K562 (cell line): ENCODE results near the gene APBB2. TPM values are rescaled to one million over a fixed set of nuclear protein-coding genes. Genes with fewer than 3 reads are reported as not detected.

Experiments used
- ATAC-seq: fragments of 200-7000 bp; cut with Tn5 transposase; 3 replicates; pipeline ENCODE4 v1.9.1; 2020; ENCODE audit warnings: moderate library complexity
- BruUV-seq: library from RNA; stranded (reverse); fragments of 400-500 nt; replicated peaks from 2 replicates; lab custom pipeline; 2021; lab: Mats Ljungman, UMichigan
- CTCF ChIA-PET: fragments of 300-600 bp; formaldehyde crosslinking; extraction: SDS; loops from one replicate; lab custom pipeline; 2021; ENCODE audit warnings: low intra/inter-chr PET ratio; lab: Yijun Ruan, JAX
- POLR2A ChIA-PET: fragments of 300-600, 350-650 bp; sonication (Branson Sonifier 250); formaldehyde crosslinking; extraction: SDS; loops from one replicate; lab custom pipeline; 2021; ENCODE audit warnings: antibody characterized with exemption, inconsistent platforms; lab: Yijun Ruan, JAX
- DNase-seq, 4 experiments: peaks; one replicate each; pipeline versions ENCODE4 v3.0.0 to v3.0.0-alpha.2; 2011 to 2018; ENCODE audit warnings: low spot score in 3 of 4, mixed read lengths in 3 of 4; ENCODE audit errors: extremely low read depth in 1 of 4
- FAIRE-seq: peaks from 2 replicates; lab custom pipeline; 2011; peaks lifted over from hg19 to GRCh38; lab: Jason Lieb, UNC
- H2AFZ ChIP-seq: 2 replicates; pipeline ENCODE4 v1.6.0; 2011; ENCODE audit warnings: low read depth, low read length, control low read depth, inconsistent platforms
- H3K27ac ChIP-seq: fragments of 200-600 bp; 3 replicates; pipeline ENCODE4 v1.8.0; 2011; ENCODE audit warnings: low read depth, mild to moderate bottlenecking, control low read depth, inconsistent platforms, low read length, moderate library complexity, mixed read lengths; ENCODE audit errors: extremely low read depth
- H3K27me3 ChIP-seq, 2 experiments: fragments of 300-600 bp in 1 of 2; 2 replicates in 1 of 2; 3 replicates in 1 of 2; pipeline versions ENCODE4 v1.6.0 to v1.8.0; 2011; ENCODE audit warnings: inconsistent platforms in 2 of 2, low read length in 2 of 2, mild to moderate bottlenecking in 1 of 2, mixed read lengths in 1 of 2, moderate library complexity in 1 of 2; ENCODE audit not compliant: control insufficient read depth in 2 of 2, insufficient read depth in 2 of 2
- H3K36me3 ChIP-seq: fragments of 300-600 bp; 3 replicates; pipeline ENCODE4 v1.8.0; 2011; ENCODE audit warnings: mild to moderate bottlenecking, low read length, inconsistent platforms; ENCODE audit not compliant: control insufficient read depth, insufficient read depth
- H3K4me1 ChIP-seq, 2 experiments: fragments of 200-600 bp in 1 of 2; replicated peaks in 1 of 2; 2 replicates in 1 of 2; 3 replicates in 1 of 2; pipeline versions ENCODE4 v1.5.1 to v1.8.0; 2011; ENCODE audit warnings: inconsistent platforms in 2 of 2, low read length in 2 of 2, mild to moderate bottlenecking in 1 of 2, mixed read lengths in 1 of 2, moderate library complexity in 1 of 2; ENCODE audit not compliant: control insufficient read depth in 2 of 2, insufficient read depth in 2 of 2
- H3K4me2 ChIP-seq: 2 replicates; pipeline ENCODE4 v1.6.1; 2011; ENCODE audit warnings: low read length, control low read depth, inconsistent platforms, mixed read lengths; ENCODE audit not compliant: insufficient read depth
- H3K4me3 ChIP-seq: fragments of 200-600 bp; sonication (generic), shearing (Covaris generic); 2 replicates; pipeline ENCODE4 v1.5.1; 2016; ENCODE audit warnings: control low read depth, inconsistent platforms
- H3K79me2 ChIP-seq: fragments of 200-600 bp; 3 replicates; pipeline ENCODE4 v1.8.0; 2011; ENCODE audit warnings: low read length, inconsistent platforms; ENCODE audit not compliant: control insufficient read depth, insufficient read depth
- H3K9ac ChIP-seq, 2 experiments: 2 replicates each; pipeline versions ENCODE4 v1.6.0 to v1.6.1; 2011; ENCODE audit warnings: low read depth in 2 of 2, low read length in 2 of 2, control low read depth in 1 of 2, inconsistent platforms in 1 of 2, mild to moderate bottlenecking in 1 of 2, mixed read lengths in 1 of 2; ENCODE audit not compliant: insufficient read depth in 1 of 2
- H3K9me1 ChIP-seq: one replicate; pipeline ENCODE4 v1.6.0; 2011; ENCODE audit warnings: inconsistent platforms, mild to moderate bottlenecking, low read length, moderate library complexity; ENCODE audit not compliant: control insufficient read depth, insufficient read depth
- H3K9me3 ChIP-seq: replicated peaks from 2 replicates; pipeline ENCODE4 v1.5.1; 2011; ENCODE audit warnings: low read depth, low read length, inconsistent platforms; ENCODE audit not compliant: control insufficient read depth, insufficient read depth
- H4K20me1 ChIP-seq: replicated peaks from 2 replicates; pipeline ENCODE4 v1.6.1; 2011; ENCODE audit warnings: low read length, inconsistent platforms, mixed read lengths; ENCODE audit not compliant: control insufficient read depth, insufficient read depth
- FOXP1 ChIP-seq: sonication (generic); formaldehyde crosslinking; IDR thresholded peaks from 2 replicates; pipeline ENCODE4 v1.8.0; 2022; ENCODE audit warnings: mild to moderate bottlenecking, missing genetic modification reagents
- MTA3 ChIP-seq: fragments of 450-650 bp; formaldehyde crosslinking; IDR thresholded peaks from 2 replicates; pipeline ENCODE4 v1.6.1; 2017; ENCODE audit warnings: mild to moderate bottlenecking, borderline replicate concordance
- RAD51 ChIP-seq: fragments of 450-650 bp; IDR thresholded peaks from 2 replicates; pipeline ENCODE4 v1.7.1; 2016; ENCODE audit warnings: low read depth, mild to moderate bottlenecking, borderline replicate concordance
- XRCC4 ChIP-seq: IDR thresholded peaks from one replicate; pipeline ENCODE4 v1.6.1; 2011; ENCODE audit not compliant: insufficient read depth, insufficient read length; ENCODE audit errors: extremely low read depth
- WGBS: fragments of 100-300 bp; shearing (Covaris generic); methylation state at CpG from one replicate; pipeline ENCODE4 v1.1.6; 2016; ENCODE audit warnings: low coverage, mixed read lengths; ENCODE audit not compliant: insufficient coverage; ENCODE audit errors: missing lambda C conversion rate; 5-methylcytosine and 5-hydroxymethylcytosine counted together
- in situ Hi-C: fragments of 300-500 bp; cut with MboI; formaldehyde crosslinking; loops from 4 replicates; pipeline ENCODE4 v1.15.0; 2018; ENCODE audit warnings: inconsistent platforms, mixed read lengths
- intact Hi-C: fragments of 100-400 bp; cut with micrococcal nuclease; formaldehyde crosslinking; loops from 2 replicates; pipeline ENCODE4 v1.14.2; 2022
- polyA plus RNA-seq, 8 experiments: library from polyadenylated mRNA; depleted of rRNA in 4 of 8; stranded (reverse) in 5 of 8; unstranded in 3 of 8; fragments of >200 nt; fragmentation: Nextera tagmentation in 2 of 8; fragmentation: Illumina TruSeq in 1 of 8; extraction: Ambion mirVana in 2 of 8; extraction: Trizol in 1 of 8; gene quantifications; 2 replicates each; pipeline versions ENCODE4 v1.2.1 to v1.2.3, GENCODE V29; 2011 to 2014; ENCODE audit warnings: inconsistent platforms in 1 of 8, missing spikeins in 1 of 8
- total RNA-seq, 7 experiments: library from RNA; depleted of rRNA in 6 of 7; stranded (reverse); fragments of >200 nt in 6 of 7; fragmentation: Illumina TruSeq in 2 of 7; extraction: Trizol in 2 of 7; gene quantifications; 2 replicates each; pipeline versions ENCODE4 v1.2.1 to v1.2.3, GENCODE V29; 2011 to 2021; ENCODE audit warnings: low replicate concordance in 1 of 7
- TF ChIP-seq, protein P1 (sequence below): fragments of 450-650 bp; formaldehyde crosslinking; IDR thresholded peaks from 2 replicates; pipeline ENCODE4 v1.4.0; 2020; ENCODE audit warnings: mild to moderate bottlenecking, mixed read lengths

Gene APBB2
- total and polyA plus RNA-seq, 9 of the 15 experiments (the other 6 are each of a cell fraction or from before 2014, with no cell fraction given) = 0.08 to 2.1 (median 1.4) TPM

DNA sequence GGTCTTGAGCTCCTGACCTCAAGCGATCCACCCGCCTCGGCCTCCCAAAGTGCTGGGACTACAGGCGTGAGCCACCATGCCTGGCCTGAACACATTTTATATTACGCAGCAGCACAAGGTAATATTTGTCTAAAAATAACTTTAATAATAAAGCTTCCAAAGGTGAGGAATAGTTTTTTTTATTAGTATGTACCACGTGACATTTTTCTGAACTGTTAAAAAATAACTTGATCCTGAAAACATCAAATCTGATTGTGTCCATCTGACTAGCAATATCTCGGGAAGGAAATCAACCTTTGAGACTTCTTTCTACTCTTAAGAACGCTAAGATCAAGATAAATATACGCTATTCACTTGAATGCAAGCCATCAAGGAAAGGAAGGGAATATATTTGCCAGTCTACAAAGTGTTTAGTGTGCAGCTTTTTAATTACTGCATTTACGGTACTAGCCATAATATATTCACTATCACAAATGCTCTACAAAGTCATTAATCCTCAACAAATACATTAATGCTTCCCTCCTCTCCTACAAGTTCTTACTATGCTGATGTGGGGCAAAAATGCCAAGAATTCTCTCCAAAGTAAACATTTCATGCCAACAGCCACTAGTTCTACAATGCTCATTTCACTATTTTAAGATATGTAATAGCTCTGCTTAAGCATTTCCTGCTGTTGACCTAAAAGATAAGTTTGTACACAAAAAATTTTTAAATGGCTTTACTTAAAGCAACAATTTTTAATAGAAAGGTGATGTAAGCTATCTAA, 143.6 kb downstream of the APBB2 start:
- POLR2A ChIA-PET = no interaction called here
- CTCF ChIA-PET = no interaction called here

More for the DNA sequence above, 143.6 kb downstream of the APBB2 start:
- H3K27me3 ChIP-seq = peaks cover 0 to 14% of the 10 kb centered on the region in 2 experiments; a peak in 2 of 5 replicates
- no peaks in the 10 kb centered on the region for H3K4me1 ChIP-seq
- H3K79me2 ChIP-seq = no peaks in the 10 kb centered on the region
- DNase-seq (no peak), FAIRE-seq (no peak)
- H3K4me2 ChIP-seq = no peak overlapping the region
- H4K20me1 ChIP-seq = no peaks in the 10 kb centered on the region
- intact Hi-C loops (no loop called here), in situ Hi-C loops (no loop called here)
- no peaks in the 10 kb centered on the region for H3K9me3 ChIP-seq
- no peaks in the 10 kb centered on the region for H3K36me3 ChIP-seq
- no peak overlapping the region for H3K27ac ChIP-seq
- no peak overlapping the region for H2AFZ ChIP-seq
- no peak overlapping the region for H3K4me3 ChIP-seq
- TF ChIP-seq, protein P1, sequence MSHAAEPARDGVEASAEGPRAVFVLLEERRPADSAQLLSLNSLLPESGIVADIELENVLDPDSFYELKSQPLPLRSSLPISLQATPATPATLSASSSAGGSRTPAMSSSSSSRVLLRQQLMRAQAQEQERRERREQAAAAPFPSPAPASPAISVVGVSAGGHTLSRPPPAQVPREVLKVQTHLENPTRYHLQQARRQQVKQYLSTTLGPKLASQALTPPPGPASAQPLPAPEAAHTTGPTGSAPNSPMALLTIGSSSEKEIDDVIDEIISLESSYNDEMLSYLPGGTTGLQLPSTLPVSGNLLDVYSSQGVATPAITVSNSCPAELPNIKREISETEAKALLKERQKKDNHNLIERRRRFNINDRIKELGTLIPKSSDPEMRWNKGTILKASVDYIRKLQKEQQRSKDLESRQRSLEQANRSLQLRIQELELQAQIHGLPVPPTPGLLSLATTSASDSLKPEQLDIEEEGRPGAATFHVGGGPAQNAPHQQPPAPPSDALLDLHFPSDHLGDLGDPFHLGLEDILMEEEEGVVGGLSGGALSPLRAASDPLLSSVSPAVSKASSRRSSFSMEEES = peak; percentile 72
- TF ChIP-seq MTA3 (no peak), XRCC4 (no peak), RAD51 (0 out of 2 replicates have a peak, but pooled peaks have one; percentile 31), FOXP1 (CRISPR knock-in tag) (no peak)
- TF ChIP-seq, all 486 proteins: peak for 2
- 2% methylated on average over 10 of the region's 10 CpGs for WGBS
- BruUV-seq = no TSS peak
- H3K9me1 ChIP-seq = no peaks in the 10 kb centered on the region
- no peak for ATAC-seq
- H3K9ac ChIP-seq = no peak overlapping the region
